ENCODE results near the gene DNLZ.

DNLZ gene

DNA sequence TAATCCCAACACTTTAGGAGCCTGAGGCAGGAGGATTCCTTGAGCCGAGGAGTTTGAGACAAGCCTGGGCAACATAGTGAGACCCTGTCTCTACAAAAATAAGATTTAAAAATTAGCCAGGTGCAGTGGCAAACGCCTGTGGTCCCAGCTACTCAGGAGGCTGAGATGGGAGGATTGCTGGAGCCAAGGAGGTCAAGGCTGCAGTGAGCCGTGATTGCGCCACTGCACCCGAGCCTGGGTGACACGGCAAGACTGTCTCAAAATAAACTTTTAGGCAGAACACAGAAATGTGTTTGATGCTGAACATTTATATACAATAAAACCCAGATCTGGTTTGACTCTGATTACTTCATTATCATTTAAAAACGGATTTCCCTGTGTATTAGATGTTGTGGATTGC, 41.9 kb upstream of the DNLZ start:
- H3K4me3 ChIP-seq (ENCODE audit: low read depth, low read length) = no peak overlapping the region
- TF ChIP-seq, protein P1, sequence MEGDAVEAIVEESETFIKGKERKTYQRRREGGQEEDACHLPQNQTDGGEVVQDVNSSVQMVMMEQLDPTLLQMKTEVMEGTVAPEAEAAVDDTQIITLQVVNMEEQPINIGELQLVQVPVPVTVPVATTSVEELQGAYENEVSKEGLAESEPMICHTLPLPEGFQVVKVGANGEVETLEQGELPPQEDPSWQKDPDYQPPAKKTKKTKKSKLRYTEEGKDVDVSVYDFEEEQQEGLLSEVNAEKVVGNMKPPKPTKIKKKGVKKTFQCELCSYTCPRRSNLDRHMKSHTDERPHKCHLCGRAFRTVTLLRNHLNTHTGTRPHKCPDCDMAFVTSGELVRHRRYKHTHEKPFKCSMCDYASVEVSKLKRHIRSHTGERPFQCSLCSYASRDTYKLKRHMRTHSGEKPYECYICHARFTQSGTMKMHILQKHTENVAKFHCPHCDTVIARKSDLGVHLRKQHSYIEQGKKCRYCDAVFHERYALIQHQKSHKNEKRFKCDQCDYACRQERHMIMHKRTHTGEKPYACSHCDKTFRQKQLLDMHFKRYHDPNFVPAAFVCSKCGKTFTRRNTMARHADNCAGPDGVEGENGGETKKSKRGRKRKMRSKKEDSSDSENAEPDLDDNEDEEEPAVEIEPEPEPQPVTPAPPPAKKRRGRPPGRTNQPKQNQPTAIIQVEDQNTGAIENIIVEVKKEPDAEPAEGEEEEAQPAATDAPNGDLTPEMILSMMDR (IDR thresholded peaks at IDR 0.05; ENCODE audit: borderline replicate concordance, insufficient read depth, low read depth, low read length) = no peak

DNA sequence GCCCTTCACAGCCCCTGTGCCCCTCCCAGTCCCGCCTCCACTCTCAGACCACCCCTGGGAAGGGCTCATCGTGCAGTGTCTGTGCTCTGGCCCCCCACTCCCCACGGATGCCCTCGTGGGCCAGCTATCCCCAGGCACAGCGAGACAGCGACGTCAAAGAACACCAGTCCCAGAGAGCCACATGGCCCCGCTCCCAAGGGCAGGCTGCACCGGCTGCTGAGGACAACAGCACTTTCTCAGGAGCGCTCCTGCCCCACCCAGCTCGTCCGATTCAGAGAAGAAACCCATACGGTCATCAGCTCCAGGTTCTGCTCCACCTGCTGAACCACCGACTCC, 41.2 kb upstream of the DNLZ start:
- TF ChIP-seq, protein P1 (IDR thresholded peaks at IDR 0.05; ENCODE audit: borderline replicate concordance, insufficient read depth, low read depth, low read length) = no peak
- H3K4me3 ChIP-seq (ENCODE audit: low read depth, low read length) = no peak overlapping the region

DNA sequence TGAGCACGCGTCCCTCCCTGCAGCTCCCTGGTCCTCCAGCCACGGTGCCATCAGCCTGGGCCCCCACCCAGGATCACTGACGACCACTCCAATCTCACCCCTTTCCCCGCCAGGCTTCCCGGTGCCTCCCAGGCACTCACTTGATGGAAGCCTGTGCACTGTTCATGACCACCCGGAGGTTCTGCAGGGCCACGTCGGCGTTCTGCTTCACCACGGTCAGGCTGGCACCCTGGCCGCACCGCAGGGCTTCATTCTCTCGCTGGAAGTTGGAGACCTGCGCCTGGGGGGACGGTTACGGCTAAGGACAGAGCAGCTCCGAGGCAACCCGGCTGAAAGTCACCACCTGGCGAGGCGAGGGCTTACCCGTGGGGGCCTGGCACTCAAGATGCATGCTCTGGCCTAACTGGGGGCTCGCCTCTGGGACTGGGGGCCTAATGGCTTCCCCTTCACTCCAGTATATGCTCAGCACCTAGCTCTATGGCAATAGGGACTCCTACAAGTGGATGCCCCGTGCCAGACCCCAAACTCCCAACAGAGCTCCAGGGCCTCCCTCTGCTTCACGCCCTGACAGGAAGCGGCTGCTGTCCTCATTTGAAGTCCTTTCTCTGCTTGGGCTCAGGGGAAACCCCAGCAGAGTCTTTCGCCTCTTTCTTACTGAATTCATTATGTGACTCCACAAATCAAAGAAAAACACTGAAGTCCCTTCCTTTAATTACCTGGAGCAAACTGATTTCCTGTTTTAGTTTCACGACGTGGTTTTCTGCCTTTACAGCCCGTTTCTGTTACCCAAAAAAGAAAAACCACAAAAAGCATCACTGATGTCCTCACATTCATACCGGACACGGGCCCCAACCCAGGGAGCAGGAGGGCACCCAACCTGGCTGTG, 40.6 kb upstream of the DNLZ start:
- TF ChIP-seq, protein P1 (IDR thresholded peaks at IDR 0.05; ENCODE audit: borderline replicate concordance, insufficient read depth, low read depth, low read length) = no peak
- no peak overlapping the region for H3K4me3 ChIP-seq (ENCODE audit: low read depth, low read length)

DNA sequence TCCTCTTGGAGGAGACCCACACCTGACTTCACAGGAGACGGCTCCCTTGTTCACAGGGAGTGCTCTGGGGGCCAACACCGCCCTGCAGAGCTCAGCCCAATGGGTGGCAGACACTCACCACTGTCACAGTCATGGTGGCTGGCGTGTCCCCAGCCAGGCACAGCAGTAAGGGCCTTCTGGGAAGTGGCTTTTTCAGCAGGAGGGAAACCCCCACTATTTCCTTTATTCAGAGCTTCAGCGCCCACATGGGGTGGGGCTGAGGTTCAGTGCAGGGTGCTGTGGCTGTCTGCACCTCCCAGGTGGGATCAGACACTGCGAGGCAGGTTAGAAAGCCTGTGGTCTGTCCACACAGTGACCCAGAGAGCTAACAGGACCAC, 40.0 kb upstream of the DNLZ start:
- TF ChIP-seq, protein P1 (IDR thresholded peaks at IDR 0.05; ENCODE audit: borderline replicate concordance, insufficient read depth, low read depth, low read length) = no peak
- H3K4me3 ChIP-seq (ENCODE audit: low read depth, low read length) = no peak overlapping the region

DNA sequence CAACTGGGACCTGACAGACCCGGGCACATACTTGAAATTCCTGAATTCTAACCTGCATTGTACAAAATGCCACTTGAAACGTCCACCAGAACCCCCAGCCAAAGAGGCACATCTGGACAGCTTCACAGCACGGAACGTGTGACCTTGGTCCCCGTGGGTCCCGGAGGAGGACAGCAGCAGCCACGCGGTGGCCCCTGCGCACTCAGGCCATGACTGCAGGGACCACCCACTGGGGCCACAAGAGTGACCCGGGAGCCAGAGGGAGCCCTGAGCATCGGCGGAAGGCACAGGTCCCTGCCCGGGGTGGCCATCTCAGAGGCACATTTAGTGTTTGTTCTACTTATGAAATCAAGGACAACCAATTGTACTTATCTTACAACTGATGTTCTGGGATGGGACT, 38.5 kb upstream of the DNLZ start:
- H3K4me3 ChIP-seq (ENCODE audit: low read depth, low read length) = no peak overlapping the region
- TF ChIP-seq, protein P1 (IDR thresholded peaks at IDR 0.05; ENCODE audit: borderline replicate concordance, insufficient read depth, low read depth, low read length) = no peak

DNA sequence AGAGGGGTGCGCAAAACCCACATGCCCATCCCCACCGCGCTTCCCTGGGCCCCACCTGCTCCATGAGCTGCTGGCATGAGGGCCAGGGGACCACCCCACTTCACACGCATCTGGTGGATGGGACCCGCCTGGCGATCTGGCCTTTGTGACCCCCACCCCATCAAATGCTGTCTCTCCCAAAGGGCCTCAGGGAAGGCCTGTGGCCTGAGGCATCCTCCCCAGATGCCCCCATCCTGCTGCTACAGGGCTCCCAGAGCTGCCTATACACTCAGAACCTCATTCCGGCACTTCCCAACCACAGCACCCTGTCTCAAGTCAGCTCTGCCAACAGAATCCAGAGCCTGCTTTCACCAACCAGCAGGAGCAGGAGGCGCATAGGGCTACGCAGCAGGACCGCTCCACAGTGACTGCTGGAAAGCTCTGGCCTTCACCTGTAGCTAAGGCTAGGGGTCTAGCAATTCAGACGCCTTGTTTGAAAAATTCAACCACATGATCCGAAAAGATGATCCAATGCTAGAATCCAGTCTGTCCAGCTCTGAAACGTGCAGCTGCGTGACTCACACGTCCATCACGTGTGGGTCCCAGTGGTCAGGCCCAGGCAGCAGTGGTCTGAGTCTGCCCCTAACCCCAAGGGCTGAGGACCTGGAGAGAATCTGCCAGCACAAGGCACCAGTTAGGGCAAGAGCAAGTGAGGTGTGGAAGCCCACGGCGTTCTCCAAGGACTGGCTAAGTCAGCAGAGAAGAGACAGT, 37.8 kb upstream of the DNLZ start:
- TF ChIP-seq, protein P1 (IDR thresholded peaks at IDR 0.05; ENCODE audit: borderline replicate concordance, insufficient read depth, low read depth, low read length) = no peak
- H3K4me3 ChIP-seq (ENCODE audit: low read depth, low read length) = no peak overlapping the region
